Activated CD4-positive, CD25-positive, alpha-beta regulatory T cell treated with anti-CD3 and anti-CD28 coated beads, Interleukin-2, amount 50 U/mL, for 16 hours (primary cell): Measurements from ENCODE around the gene TATDN2.
"Not testable (repeated sequence)": the region's sequence is repeated elsewhere in the genome, so short reads cannot be mapped to it uniquely, and the experiment has no call there.

Experiments used
- DNase-seq: peaks from one replicate; pipeline ENCODE4 v3.0.0-alpha.2; 2020; ENCODE audit warnings: low read depth, low spot score

TATDN2 gene

DNA sequence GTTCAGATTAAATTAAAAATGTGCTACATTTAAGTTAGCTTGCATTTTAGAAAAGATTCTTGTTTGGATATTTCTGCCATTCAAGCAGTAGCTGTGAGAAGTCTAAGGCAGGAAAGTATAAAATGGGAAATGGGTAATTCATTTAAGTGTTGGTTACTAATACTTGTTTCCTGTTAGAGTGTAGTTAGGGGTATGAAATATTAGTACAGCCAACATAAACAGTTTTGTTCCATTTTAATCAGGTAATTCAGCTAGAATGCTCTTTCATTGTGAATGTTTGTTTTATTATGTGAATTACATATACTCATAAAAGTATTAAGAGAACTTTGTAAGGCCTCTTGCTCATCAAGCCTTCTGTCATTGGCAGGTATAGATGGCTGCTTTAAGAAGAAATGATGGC lies 19.9 kb downstream of the TATDN2 start:
- DNase-seq = no peak

DNA sequence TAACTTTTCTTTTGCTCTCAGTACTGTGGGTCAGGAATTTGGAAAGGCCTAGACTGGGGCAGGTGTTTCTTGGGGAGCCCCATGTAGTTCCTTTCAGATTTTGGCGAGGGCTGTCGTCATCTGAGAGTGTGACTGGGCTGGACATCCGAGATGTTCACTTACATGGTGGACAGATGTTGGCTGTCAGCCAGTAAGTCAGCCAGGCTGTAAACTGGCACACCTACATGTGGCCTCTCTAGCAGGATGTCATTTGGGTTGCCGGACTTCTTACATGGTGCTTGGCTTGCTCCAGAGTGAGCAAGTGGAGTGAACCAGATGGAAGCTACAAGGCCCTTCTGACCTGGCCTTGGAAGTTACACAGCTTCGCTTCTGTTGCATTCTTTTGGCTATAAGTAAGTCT lies 20.7 kb downstream of the TATDN2 start:
- no peak for DNase-seq

DNA sequence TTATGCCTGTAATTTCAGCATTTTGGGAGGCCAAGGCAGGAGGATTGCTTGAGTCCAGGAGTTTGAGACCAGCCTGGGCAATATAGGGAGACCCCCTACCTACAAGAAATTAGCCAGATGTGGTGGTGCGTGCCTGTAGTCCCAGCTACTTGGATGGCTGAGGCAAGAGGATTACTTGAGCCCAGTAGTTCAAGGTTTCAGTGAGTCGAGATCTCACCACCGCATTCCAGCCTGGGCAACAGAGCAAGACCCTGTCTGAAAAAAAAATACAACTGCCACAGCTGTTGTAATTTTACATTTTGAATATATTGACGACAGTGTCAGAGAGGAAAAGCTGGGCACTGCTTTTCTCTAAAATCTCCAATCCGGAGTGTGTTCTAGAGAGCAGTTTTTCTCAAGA lies 21.2 kb downstream of the TATDN2 start:
- DNase-seq = no peak

DNA sequence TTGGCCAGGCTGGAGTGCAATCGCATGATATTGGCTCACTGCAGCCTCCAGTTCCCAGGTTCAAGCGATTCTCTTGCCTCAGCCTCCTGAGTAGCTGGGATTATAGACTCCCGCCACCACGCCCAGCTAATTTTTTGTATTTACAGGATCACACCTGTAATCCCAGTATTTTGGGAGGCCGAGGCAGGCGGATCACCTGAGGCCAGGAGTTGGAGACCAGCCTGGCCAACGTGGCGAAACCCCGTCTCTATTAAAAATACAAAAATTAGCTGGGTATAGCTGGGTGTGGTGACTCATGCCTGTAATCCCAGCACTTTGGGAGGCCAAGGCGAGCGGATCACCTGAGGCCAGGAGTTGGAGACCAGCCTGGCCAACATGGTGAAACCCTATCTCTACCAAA lies 24.2 kb downstream of the TATDN2 start:
- not testable (repeated sequence) for DNase-seq

DNA sequence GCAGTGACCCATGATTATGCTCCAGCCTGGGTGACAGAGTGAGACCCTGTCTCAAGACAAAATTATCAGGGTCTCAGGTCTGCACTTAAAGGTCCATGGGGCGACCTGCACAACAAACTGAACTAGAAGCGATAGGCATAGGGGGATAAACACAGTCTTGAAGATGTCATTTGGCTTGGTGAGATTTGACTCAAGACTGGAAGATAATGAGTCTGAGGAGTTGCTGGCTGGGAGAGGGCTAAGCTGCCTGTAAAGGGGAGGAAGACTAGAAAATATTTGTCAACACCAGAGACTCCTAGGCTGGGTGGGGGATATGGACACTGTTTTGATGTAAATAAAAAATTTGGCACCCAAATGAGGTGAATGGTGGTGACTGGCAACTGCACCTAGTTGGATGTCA lies 24.7 kb downstream of the TATDN2 start:
- no peak for DNase-seq

DNA sequence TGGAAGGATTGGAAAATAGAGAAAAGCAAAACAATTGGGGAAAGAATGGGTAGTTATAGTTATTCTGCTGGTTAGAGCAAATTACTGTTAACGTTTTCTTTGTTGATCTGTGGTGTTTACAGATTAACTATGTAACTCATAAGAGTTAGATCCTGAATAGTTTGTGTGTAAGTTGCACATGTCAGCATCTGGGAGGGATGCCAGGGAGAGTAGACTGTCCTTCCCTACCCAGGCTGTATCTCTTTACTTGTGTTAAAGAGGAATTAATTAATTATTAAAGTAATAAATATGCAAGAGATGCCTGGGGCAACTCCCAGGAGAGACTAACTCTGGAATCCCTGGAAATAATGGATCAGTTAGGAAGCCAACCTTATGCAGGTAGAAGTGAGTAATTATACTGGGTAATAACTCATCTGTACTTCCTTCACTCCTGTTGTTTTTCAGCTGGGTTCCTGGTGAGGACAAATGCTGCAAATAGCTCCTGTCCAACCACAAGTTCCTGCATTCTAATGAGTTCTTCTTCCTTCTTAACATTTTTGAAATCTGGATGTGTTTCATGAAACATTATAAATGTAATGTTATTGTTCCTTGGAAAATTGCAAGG lies 25.5 kb downstream of the TATDN2 start:
- DNase-seq = no peak

DNA sequence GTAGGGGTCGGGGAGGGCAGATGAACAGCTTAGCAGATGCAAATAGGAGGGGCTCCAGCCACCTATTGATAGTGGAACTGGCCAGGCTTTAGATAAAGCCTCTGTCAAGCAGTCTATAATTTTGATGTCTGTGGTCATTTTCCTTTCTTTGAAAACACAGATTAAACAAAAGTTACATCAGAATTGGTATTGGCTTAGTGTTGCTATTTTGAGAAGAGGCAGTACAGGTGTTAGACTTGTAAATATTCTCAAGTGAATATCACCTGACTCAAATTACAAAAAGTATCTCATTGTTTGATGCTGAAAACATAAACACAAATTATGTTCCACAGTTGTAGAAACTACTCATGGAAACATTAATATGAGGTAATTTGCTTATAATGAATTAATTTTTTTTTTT lies 26.3 kb downstream of the TATDN2 start:
- DNase-seq = no peak

DNA sequence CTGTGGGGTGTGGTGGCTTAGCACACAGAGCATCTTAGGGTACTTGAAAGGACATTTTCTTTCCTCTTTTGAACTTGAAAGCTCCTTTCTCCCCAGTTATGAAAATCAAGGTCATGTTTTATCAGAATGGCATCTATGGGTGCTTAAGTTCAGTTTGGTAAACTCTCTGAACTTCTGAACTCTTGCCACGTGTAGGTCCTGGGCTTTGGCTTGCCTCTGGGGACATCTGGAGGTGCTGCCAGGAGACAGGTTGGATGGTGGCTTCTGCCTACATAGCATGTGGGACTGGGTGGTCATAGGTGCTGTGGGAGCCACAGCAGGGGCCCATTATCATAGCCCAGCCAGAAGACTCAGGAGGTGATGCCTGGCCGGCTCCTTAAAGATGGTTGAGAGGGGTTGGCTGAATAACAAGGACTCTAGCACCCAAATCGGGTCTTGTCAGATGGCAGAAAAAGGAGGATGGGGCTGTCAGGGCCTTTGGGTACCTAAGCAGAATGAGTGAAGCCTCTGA lies 28.9 kb downstream of the TATDN2 start:
- DNase-seq = no peak

DNA sequence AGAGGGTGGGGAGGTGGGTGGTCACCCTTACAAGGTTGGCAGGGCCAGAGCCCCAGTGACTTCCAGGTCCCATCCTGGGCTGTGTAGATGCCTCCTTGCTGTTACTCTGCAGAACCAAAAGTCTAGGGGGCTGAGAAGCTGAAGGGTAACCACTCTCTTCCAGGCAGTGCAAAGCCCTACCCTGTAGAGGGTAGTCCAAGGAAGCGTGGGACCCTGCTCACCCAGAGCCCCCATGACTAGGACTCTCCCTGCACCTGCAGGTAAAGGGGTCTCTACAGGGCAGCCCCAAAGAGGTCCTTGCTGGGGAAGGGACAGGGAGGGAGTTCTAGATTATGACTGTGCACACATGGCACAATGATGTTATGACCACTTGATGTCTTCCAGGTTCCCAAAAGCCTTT lies 30.2 kb downstream of the TATDN2 start:
- DNase-seq = no peak

DNA sequence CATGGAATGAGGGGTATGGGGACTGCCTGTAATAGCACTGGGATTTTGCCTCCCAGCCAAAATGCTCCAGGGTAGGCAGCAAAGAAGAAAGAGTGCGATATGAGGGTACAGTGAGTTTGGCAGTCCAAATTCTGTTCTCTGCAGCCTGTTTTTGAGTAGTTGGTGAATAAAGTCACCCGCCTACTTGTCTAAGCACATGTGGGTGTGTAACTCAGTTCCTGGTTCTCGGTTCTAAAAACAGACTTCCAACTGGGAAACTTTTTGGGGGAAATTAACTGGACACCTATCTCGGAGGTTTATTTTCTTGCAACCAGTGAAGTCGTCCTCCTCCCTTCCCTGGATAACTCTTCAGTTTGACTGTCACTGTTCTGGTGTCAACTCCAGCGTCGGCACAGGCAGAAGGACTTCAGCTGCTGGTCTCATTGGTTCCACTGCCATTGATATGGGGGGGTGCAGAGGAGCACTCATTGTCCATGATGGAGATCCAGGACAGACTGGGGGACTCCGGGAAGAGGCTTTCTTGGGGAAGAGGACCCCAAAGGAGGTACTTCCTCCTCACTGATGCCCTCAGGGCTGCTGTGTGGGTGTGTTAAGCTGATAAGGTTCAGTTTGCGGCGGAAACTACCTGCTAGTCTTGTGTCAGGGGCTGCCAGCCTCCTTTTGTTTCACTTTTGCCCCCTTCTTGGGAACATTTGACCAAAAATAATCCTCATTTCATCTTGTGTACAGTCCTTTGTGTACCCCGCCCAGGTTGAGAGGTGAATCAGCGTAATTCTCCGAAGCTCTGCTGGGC lies 31.3 kb downstream of the TATDN2 start:
- no peak for DNase-seq

DNA sequence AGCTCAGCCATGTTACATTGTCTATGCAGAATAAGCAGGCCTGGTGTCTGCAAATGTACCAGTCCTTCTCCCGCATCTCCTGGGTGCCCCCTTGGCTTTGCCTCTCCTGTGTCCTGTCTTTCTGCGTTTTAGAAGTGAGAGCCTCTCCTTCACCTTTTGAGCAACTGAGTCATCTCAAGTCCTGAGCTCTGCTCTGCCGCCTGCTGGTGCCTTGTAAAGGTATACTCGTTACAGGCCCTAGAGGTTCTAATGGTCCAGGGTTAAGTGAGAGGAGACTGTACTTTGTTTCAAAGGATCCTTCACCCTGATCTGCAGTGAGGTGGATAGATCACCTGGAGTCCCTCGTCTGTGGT lies 31.9 kb downstream of the TATDN2 start:
- no peak for DNase-seq

DNA sequence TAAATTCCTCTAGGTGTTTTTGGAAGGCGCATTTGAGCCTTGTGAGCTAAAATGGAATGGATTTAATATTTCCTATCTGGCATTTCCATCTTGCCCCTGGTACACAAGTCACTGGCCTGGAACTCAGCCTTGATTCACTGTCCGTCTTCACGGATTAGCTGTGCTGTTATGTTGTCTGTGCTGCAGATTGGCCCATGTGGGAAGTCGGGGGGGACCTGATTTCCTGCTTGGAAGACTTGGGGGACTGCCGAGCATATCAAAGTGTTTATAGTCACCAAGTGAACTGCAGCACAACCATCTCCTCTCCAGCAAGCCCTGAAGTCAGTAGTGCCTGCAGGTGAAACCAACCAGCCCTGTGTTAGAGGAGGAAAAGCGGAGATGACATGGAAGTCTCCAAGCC lies 32.3 kb downstream of the TATDN2 start:
- no peak for DNase-seq

DNA sequence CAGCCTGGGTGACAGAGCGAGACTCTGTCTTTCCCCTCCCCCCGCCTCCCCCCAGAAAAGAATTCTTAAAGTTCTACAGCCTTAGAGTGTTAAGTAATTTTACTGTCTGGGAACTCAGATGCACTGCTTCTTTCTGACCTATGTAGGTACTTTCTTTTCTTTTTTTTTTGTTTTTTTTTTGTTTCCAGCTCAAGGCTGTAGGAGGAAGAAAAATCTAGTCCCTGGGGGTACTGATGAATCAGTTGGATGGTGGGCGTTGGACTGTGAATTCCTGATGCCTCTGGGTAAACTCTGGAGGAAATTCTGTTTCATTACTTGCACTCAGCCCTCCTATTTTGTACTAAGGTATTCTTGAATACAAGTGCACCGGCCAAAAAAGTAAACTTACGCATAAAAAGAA lies 33.7 kb downstream of the TATDN2 start:
- no peak for DNase-seq

DNA sequence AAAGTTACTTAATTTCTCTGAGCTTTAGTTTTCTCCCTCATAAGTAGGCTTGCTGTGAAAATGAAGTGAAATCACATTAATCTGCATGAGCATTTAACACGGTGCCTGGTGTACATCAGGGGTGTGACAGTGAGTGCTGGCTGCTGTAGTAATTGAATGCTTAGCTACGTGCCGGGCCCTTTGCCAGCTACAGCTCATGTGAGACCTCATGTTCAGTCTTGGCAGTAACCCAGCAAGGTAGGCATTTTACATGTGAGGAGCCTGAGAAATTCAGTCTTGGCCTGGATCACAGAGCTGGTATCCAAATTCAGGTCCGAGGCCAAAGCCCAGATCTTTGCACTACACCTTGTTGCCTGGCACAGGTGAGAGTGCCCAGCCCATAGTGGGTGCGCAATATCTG lies 35.4 kb downstream of the TATDN2 start:
- DNase-seq = no peak

DNA sequence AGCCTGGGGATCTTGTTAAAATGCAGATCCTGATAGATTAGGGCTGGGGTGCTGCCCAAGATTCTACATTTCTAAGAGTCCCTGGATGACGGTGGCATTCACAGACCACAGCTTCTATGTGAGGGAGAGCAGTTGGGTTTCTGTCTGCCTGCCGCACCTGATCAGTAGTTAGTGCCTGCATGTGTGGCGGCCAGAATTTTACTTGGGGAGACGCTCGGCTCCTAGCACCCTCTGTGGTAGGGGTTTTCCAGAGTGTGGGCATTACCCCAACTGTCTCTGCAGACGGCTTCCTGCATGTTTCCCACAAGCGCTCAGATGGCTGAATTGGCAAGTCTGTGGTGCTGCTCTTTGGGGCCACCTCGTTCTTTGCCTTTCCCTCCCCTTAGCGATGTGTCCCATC lies 36.2 kb downstream of the TATDN2 start:
- no peak for DNase-seq

DNA sequence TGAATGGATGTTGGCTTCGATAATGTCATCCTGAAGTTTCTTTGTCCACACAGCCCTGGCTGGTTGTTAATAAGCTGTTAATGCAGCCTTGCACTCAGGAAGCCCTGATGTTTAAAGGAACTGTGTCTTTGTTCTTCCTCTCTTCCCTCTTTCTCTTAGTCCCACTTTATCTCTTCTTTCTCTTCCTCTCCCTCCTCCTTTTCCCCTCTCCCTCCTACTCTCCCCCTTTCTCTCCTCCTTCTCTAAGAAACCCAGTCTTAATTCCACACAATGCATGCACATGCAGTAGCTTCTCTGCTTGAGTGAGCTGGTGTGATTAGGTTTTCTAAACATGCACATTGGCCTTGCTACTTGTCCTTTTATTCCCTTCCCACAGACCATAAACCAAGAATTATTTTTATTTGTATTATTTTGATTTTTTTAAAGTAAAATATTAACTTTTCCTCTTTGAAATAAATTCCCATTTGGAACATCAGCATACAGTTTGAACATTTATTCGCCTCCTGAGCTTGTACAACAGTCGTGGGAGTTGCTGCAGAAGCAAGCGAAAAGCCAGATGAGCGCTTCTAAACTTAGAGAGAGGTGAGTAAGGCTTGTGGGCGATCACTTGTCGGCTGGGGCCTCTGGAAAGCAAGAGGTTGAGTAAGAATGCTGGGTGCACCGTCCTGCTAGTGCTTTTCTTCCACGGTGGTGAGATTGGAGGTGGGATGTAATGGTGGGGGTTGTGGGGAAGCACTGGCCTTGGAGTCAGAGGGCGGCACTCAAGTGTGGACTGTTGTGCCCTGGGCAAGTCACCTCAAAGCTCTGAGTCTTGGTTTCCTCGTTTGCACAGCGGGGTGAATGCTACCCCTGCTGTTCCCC lies 37.2 kb downstream of the TATDN2 start:
- DNase-seq = no peak

DNA sequence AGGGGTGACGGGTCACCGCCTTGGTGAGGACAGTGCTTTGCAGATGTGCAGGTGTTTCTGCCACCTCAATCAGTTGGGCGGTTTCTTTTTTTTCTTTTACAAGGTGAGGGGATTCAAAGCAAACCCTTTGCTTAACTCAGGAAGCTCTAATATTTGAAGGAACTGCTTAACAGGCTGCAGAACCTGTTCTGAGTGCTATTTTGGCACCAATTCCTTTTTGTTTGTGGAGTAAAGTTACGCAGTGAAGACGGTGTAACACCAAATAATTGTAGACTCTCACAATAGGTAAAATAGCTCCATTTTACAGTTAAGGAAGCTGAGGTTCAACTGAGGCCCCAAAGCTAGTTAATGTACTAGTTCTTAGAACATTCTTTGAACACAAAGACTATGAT lies 37.9 kb downstream of the TATDN2 start:
- no peak for DNase-seq

DNA sequence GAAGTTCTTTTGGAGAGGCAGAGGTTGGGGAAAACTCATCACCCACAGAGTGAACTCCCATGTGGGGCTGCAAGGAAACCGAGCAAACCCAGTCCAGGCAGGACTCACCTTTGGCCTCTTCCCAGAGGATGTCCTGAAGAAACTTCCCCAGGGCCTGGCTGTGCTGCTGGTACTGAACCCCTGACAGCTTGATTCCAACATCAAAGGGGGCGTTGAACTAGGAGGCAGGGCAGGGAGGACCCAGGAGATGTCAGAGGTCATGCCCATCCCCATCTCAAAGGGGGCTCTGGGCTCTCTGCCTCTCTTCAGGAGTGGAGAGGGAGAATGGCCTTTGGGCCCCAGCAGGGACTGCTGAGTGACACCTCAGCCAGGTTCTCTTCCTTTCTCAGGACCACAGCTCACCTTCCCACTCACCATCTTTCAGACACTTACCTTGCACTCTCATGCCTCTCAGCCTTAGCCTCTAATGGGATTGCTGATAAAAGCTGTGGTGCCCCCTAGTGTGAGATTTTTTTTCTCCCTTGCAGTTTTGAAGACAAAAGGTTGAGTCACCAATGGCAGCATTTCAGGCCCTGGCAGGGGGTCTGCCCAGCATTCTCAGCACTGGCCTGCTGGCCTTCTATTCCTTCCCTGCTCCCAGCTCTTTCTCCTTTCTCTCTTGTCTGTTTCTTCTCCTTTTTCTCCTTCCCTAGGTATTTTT lies 38.5 kb downstream of the TATDN2 start:
- no peak for DNase-seq

DNA sequence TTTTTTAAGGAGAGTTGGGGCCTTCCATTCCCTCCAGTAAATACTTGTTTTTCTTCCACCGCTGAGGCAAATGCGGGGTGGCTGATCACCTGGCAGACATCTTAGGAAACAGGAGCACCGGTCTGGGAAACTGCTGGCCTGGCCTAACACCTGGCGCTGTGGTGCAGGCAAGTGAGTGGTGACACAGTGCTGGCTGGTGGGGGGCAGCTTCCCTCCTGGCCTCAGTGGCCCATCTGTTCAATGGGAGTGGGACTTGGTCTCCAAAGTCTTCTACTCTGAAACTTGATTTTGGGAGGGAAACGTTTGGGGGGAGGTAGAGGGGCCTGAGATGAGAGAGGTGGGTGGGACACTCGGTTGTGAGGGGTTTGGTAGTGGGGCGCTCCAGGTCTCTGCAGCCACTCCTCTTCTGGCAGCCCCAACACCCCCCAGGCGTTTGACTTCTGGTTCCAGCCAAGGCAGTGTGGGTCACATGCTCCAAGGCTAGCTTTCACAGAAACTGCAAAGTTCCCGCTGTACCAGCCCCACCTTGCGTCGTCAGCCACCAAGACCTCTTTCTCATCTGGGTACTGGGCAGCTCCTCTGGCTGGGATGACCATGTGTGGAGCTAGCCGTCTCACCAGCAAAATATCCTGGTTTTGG lies 39.8 kb downstream of the TATDN2 start:
- no peak for DNase-seq

DNA sequence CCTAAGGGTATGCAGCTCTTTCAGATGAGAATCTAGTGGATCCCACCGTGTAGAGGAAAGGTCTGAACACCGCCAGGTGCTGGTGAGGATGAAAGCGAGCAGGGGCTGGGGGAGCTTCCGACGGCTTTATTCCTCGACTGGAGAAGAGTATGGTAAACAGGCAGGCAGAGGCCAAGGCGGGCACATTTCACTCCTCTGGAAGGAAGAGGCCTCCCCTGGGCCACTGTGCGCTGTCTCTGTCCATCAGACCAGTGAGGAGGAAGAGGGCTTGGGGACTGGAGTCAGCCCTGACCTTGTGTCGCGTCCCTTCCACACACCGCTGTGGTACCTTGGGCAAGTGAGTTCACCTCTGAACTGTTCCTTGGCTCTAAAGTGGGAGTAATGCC lies 40.3 kb downstream of the TATDN2 start:
- DNase-seq = no peak

DNA sequence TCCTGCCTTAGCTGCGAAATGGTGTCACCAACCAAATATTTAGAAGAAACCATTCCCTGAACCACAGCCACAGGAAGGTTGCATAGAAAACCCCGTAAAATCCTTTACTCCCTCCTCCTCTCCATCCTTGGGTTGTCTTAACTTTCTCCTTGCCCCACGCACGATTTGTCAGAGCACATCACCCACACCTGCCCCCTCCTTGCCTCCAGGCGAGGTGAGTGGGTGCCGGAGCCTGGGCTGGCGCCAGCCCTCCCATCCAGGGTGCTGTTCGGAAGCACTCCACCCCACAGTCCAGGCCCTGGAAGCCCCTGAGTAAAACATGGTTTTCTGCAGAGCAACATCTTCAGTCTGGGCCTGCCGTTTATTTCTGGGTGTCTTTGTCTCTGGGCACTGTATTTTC lies 40.8 kb downstream of the TATDN2 start:
- DNase-seq = no peak
